Measurements from ENCODE around the gene OR6C70.
"Not testable (repeated sequence)": the region's sequence is repeated elsewhere in the genome, so short reads cannot be mapped to it uniquely, and the experiment has no call there.

The OR6C70 gene

DNA sequence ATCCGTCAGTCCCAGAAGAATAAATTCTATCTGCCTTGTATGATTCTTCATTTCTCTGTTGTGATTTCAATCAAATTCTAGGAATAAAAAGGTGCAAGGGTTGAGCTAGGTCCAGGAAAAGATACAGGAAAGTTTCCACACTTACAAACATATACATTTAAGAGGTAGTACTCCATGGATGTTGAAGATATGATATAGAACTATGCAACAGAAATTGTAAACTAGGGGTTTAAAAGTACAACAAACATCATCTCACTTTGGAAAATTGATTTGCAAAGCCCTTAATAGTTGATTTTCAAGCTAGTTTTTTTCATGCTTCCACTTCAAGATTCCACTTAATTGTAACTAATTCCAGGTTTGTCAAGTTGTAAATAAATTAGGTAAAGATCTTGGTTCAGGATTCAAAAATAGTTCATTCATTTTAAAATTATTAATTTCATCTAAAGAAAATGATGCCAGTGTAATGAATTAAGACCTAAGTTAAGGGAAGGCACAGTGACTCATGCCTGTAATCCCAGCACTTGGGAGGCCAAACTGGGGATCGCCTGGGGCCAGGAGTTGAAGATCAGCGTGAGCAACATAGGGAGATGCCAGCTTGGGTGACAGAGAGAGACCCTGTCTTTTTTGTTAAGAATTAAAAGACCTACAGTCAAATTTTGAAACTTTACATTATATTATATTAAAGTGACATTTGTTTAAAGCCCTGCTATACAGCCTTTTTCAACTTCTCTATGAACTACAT lies at the start of gene OR6C70:
TSS of gene OR6C70 (minus strand) at position 51 of the 742 bp plus-strand sequence. CDS start at position 51, 0 bp downstream.
- DNase-seq: no peak

DNA sequence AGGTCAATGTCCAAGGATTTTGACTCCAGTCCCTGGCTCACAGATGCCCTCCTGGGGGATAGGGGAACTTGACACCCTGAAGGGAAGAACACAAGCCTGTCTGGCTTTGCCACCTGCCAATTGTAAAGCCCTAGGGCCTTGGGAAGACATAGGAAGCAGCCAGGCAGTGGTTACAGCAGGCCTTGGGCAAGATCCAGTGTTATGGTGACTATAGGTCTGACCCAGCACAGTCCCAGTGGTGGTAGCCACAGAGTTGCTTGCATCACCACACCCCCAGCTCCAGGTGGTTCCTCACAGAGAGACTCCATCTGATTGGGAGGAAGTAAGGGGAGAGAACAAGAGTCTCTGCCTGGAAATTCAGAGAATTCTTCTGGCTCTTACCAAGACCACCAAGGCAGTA lies 46.5 kb upstream of the OR6C70 start:
- no peak for DNase-seq

DNA sequence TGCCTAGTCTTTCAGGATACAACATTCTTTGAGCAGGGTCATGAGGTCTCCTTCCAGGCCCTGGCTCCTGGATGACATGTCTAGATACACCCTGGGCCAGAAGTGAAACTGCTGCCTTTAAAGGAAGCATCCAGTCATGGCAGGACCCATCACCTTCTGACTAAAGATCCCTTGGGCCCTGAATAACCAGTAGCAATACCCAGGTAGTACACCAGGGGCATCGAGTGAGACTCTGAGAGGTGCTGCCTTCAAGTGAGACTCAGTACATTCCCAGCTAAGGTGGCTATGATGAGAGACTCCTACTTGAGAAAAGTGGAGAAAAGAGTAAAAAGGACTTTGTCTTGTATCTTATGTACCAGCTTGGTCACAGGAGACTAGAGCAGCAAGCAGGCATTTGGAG lies 45.8 kb upstream of the OR6C70 start:
- peak; percentile 1 for DNase-seq

DNA sequence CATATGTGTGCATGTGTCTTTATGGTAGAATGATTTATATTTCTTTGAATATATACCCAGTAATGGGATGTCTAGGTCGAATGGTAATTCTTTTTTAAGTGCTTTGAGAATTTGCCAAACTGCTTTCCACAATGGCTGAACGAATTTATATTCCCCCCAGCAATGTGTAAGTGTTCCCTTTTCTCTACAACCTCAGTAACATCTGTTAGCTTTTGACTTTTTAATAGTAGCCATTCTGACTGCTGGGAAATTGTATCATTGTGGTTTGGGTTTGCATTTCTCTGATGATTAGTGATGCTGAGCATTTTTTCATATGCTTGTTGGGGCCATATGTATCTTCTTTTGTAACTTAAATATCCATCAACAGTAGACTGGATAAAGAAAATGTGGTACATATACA lies 31.7 kb upstream of the OR6C70 start:
- DNase-seq: no peak

DNA sequence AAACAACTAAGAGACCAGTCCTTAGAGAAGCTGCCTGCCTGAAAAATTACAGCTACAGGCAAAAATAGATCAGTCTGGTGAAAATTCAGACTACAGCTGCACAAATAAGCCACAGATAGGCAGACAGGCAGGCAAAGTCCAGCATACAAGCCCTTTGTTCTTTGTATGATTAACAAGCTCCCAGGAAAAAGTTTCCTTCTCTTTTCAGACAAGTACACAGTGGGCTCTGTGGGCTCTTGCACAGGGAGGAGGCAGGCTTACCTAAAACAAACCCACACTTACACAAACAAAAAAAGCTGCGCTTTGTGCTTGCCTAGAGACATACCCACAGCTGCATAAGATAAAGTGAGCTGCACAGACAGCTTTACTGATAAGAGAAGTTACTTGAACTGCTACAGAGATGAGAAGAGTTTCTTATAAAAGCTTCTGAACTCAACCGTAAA lies 29.9 kb upstream of the OR6C70 start:
- DNase-seq: no peak

DNA sequence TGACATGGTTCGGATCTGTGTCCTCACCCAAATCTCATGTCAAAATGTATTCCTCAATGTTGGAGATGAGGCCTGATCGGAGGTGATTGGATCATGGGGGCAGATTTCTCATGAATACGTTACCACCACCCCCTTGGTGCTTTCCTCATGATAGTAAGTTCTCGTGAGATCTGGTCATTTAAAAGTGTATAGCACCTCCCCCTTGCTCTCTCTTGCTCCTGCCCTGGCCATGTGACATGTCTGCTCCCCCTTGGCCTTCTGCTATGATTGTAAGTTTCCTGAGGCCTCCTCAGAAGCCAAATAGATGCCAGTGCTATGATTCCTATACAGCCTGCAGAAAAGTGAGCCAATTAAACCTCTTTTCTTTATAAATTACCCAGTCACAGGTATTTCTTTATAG lies 29.3 kb upstream of the OR6C70 start:
- DNase-seq: no peak

DNA sequence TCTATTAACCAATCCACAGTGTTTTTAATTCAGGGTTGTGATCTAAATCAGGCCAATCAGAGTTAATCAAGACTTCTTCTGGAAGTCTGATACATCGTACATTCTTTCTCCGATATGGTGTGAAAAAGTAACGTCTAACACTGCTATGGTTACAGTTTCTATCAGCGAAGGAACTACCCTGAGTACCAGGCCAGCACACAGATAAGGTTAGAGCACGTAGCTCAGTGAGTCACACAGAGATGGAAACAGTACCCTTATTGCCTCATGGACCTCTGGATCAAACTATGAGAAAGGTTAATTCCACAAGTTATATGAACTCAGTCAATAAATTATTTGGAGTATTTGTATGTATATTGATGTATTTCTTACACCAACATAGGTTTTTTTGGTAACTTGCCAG lies 25.6 kb upstream of the OR6C70 start:
- DNase-seq: no peak

DNA sequence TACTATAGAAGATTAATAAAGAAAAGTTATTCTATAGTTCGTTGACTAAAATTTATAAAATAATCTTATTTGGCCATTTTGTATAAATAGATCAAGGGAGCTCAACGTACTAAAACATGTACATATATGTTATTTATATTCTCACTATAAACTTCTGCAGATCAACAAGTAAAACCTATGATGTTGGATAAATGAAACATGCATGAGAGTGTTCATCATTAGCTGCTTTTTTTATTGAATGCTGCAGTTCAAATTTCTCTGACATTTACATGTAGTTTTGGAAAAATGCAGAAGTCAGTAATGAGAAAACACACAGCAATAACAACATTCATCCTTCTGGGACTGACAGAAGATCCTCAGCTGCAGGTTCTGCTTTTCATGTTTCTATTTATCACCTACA lies 22.1 kb upstream of the OR6C70 start, which contains the start of gene OR6C68:
TSS of gene OR6C68 (plus strand) at position 301 of the 400 bp plus-strand sequence. CDS start at position 301, 0 bp downstream.
- no peak for DNase-seq

DNA sequence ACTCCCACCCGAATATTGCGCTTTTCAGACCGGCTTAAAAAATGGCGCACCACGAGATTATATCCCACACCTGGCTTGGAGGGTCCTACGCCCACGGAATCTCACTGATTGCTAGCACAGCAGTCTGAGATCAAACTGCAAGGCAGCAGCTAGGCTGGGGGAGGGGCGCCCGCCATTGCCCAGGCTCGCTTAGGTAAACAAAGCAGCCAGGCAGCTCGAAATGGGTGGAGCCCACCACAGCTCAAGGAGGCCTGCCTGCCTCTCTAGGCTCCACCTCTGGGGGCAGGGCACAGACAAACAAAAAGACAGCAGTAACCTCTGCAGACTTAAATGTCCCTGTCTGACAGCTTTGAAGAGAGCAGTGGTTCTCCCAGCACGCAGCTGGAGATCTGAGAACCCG lies 14.3 kb upstream of the OR6C70 start:
- DNase-seq: not testable (repeated sequence)

DNA sequence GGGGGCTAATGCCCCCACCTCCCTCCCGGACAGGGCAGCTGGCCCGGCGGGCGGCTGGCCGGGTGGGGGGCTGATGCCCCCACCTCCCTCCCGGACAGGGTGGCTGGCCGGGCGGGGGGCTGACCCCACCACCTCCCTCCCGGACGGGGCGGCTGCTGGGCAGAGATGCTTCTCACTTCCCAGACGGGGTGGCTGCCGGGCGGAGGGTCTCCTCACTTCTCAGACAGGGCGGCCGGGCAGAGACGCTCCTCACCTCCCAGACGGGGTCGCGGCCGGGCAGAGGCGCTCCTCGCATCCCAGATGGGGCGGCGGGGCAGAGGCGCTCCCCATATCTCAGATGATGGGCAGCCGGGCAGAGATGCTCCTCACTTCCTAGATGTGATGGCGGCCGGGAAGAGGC lies 9.2 kb upstream of the OR6C70 start:
- DNase-seq: not testable (repeated sequence)

DNA sequence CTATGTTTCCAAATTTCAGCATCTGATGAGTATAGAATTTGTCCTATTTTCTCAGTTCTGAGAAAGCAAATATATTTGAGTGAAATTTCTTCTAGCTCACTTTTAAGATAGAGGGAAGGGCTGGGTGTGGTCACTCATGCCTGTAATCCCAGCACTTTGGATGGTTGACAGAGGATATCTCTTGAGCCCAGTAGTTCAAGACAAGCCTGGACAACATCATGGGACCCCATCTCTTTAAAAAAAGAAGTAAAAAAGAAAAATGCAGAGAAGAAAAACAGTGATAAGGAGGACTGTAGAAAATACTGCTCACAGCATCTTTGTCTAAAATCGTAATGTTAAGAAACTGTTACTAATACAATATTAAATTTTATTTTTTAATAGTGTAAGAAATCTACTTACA lies 2.3 kb upstream of the OR6C70 start:
- no peak for DNase-seq

DNA sequence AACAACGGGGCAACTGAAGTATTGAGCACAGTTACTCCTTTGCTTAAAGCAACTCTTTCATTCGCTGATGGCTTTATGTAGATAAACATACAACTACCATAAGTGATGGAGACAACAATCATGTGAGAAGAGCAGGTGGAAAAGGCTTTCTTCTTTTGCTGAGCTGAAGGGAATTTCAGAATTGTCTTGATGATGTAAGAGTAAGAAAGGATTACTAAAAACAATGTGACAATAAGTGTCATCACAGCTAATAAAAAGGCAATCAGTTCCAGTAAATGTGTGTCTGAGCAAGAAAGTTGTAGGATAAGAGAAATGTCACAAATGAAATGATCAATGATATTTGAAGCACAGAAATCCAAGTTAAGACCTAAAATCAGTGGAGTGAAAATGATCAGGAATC lies 647 bp downstream of the OR6C70 start:
- no peak for DNase-seq

DNA sequence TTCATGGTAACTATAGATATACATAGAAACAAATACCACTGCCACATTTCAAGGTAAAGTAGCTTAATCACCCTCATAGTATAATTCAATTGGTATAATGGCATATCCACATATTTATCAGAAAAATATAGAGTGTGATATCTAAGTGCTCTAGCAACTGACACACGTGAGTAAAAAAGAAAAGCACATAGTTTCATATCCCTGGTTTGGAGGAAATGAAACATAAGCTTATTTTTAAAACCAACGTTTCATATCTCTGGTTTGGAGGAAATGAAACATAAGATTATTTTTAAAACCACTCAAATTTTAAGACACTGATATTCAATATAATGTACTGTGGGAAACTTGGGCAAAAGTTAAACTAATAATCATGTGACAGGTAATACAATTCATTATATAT lies 2.1 kb downstream of the OR6C70 start:
- no peak for DNase-seq

DNA sequence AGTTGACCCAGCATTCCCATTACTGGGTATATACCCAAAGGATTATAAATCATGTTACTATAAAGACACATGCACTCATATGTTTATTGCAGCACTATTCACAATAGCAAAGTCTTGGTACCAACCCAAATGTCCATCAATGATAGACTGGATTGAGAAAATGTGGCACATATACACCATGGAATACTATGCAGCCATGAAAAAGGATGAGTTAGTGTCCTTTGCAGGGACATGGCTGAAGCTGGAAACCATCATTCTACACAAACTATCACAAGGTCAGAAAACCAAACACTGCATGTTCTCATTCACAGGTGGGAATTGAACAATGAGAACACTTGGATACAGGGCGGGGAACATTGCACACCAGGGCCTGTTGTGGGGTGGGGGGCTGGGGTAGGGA lies 5.0 kb downstream of the OR6C70 start:
- not testable (repeated sequence) for DNase-seq

DNA sequence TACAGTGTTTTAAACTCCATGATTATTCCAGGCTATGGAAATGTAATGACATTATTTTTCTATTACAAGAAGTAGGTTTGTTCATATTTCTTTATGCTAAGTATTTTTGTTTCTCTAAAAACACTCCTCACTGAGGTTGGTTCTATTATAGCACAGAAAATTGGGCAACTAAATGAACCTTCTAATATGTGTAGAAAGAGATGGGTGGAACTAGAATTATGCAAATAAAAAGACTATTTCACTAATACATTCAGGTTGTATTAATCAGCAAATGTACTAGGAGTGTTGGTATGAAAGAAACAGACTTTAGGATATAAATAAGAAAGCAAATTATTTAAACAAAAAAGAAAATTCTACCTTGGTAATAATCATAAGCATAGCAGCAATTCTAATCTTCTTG lies 21.1 kb downstream of the OR6C70 start:
- no peak for DNase-seq

DNA sequence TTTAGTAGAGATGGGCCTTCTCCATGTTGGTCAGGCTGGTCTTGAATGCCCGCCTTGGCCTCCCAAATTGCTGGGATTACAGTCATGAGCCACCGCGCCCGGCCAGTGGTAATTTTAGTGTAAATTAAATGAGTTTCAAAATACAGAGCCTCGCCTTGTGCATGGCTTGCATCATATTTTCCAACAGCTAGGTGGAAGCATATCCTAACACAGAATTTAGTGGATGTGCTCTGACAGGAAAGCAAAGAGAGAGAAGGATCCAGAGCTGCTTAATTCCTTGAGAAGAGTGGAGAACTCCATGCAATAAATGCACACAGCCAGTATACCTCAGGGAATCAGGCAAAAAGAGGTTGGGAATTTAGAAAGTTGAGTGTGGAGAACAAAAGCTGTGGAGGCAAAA lies 23.6 kb downstream of the OR6C70 start:
- DNase-seq: no peak

DNA sequence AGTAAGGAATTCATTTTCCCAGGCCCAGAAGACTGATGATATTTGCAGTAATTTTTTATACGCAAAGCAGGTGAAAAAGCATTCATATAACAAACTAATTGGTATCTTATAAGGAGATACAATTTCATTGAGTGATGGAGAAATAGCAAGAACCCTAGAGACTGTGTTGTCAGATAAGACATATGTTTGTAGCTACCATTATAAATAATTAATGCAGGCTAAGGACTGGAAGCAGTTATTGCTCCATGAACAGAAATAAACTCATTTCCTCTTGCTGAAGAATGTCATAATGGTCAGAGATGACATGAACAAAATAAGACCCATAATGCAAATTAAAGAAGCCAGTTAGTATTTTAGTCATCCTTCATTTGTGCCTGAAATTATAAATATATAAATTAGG lies 24.6 kb downstream of the OR6C70 start:
- DNase-seq: no peak

DNA sequence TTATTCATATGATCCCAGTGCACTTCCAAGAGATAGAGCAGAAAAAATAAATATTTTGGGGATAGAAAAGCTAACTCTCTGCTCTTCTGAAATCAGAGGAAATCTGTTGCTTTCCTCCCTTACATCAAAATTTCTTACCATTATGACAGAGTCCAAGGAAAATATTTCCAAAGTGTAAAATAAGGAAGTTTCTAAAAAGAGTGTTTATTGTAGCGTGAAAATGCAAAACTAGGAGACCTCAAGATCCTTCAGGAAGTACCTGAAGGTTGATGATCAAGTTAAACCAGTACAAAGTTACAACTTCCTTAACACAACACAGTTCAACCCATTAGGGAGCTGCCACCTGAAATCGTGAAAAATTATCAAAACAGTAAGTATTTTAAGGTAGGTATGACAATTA lies 26.2 kb downstream of the OR6C70 start, which contains the start of gene OR6C2:
TSS of gene OR6C2 (plus strand) at position 301 of the 400 bp plus-strand sequence. CDS start 8,138 bp downstream, outside the sequence.
- no peak for DNase-seq

DNA sequence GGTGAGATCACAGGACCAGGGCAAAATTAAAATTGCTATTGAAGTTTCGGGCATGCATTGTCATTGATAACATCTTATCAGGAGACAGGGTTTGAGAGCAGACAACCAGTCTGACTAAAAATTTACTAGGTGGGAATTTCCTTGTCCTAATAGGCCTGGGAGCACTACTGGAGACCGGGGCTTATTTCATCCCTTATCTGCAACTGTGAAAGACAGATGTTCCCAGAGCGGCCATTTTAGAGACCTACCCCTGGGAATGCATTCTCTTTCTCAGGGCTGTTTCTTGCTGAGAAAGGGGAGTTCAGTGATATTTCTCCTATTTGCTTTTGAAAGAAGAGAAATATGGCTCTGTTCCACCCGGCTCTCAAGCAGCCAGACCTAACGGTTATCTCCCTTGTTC lies 28.7 kb downstream of the OR6C70 start:
- DNase-seq: not testable (repeated sequence)

DNA sequence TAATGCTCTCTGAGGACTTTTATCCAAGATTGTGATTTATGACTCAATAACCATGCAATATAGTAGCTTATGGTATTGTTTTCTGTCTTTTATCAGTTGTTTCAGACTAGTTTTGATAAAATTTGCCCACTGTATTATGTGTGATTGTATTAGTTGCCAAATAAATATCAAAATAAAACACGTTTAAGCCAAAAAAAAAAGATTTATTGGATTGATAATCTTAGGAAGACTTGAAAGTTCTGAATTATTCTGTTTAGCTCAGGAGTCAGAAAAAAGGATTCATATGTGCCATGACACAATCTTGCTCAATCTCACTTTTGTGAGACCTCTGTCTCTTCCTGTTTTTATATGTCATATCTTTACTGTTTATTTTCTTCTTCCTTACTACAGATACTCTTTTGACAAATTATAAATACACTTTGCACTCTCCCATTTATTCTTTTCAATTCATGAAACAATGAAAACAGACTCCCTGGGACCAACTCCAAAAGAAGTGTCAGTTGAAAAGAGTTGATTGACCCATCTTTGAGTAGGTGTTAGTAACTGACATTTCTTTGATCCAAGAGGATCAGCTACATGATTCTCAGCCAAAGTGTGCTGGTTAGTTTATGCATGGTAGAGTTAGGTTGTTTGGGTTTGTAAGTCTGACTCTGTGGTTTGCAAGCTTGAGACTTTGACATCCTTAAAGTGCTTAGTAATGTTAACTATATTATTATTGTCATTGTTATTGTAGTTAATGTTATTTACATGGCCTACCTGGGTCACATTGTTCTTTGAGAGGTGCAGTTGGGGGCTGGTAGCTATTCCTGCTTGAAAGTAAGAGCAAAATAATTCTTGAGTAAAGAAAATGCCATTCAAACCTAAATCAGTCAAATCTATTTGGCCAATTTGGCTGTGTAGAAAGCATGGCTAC lies 41.4 kb downstream of the OR6C70 start:
- DNase-seq: no peak

DNA sequence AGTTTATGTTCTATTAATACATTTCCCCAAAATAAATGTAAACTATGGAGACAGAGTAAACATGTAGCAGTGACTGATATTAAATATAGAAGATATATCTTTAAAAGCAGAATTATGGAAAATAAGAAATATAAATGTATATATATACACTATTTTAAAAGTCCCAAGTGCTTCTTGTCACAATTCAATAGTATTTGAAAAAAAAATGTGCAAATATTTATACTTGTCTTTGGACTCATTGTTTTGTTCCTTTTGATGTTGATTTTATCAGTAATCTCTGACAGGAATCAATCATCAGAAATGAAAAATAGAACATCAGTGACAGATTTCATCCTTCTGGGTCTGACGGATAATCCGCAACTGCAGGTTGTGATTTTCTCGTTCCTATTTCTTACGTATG lies 44.0 kb downstream of the OR6C70 start, which contains the start of gene OR6C76:
TSS of gene OR6C76 (plus strand) at position 301 of the 400 bp plus-strand sequence. CDS start at position 301, 0 bp downstream.
- DNase-seq: no peak

DNA sequence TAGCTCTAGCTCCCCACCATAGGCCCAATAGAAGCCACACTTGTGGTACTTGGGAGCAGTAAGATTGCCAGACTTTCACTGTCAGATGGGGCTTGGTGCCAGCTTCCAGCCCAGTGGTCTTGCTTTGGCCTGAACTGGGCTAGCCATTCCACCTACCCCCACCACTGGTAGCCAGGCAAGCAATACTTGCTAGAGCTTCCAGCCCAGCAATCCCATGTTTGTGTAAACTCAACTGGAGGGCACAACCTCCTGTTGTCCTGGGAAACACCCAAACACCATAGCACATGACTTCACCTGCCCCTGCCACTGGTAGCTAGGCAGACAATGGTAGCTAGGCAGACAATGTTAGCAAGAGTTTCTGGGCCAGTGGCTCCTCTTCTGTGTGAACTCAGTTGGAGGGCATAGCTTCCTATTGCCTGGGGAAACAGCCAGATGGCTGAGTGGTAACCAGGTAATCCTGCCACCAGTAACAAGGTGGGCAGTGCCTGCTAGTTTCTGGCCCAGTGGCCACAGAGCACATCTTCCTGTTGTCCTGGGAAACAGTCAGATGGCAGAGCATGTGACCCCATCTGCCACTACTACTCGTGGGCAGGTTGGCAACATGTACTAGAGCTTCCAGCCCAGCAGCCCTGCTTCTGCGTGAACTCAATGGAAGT lies 49.5 kb downstream of the OR6C70 start:
- no peak for DNase-seq

All from activated CD4-positive, alpha-beta T cell treated with anti-CD3 and anti-CD28 coated beads, Interleukin-2, amount 50 U/mL, for 16 hours (primary cell).